HepG2 (cell line): Measurements from ENCODE around the gene IMPDH2. TPM values are rescaled to one million over a fixed set of nuclear protein-coding genes. Genes with fewer than 3 reads are reported as not detected.

Experiments
- ELF1 ChIP-seq: sonication (generic); formaldehyde crosslinking; IDR thresholded peaks from 2 replicates; pipeline ENCODE4 v1.4.0; 2020; ENCODE audit warnings: missing genetic modification reagents
- MAFF ChIP-seq: IDR thresholded peaks from 2 replicates; pipeline ENCODE4 v1.6.1; 2011; ENCODE audit warnings: low read depth, low read length, improper control_type of control experiment
- MYC ChIP-seq: sonication (generic); formaldehyde crosslinking; IDR thresholded peaks from 2 replicates; pipeline ENCODE4 v1.9.0; 2021; ENCODE audit warnings: missing genetic modification reagents, borderline replicate concordance
- RNF2 ChIP-seq: fragments of 450-650 bp; conservative IDR thresholded peaks from 2 replicates; pipeline ENCODE4 v1.6.1; 2016; ENCODE audit warnings: low read depth
- SKI ChIP-seq: fragments of 450-650 bp; IDR thresholded peaks from one replicate; pipeline ENCODE4 v1.6.1; 2018; ENCODE audit warnings: mild to moderate bottlenecking; ENCODE audit not compliant: partially characterized antibody
- SP5 ChIP-seq: IDR thresholded peaks from 2 replicates; pipeline ENCODE4 v1.6.1; 2016; ENCODE audit warnings: low read depth, borderline replicate concordance
- SRSF9 ChIP-seq: fragments of 200-400 bp; formaldehyde crosslinking; IDR thresholded peaks from 2 replicates; pipeline ENCODE4 v1.6.1; 2018; ENCODE audit warnings: borderline replicate concordance, mild to moderate bottlenecking, low read depth, low read length; ENCODE audit not compliant: insufficient read depth, poor library complexity, severe bottlenecking
- THYN1 ChIP-seq: sonication (generic); formaldehyde crosslinking; IDR thresholded peaks from 2 replicates; pipeline ENCODE4 v1.8.1; 2023; ENCODE audit warnings: low read depth, mild to moderate bottlenecking, moderate library complexity, missing genetic modification reagents, borderline replicate concordance
- WIZ ChIP-seq: sonication (generic); formaldehyde crosslinking; IDR thresholded peaks from 2 replicates; pipeline ENCODE4 v1.5.1; 2020; ENCODE audit warnings: mild to moderate bottlenecking, missing genetic modification reagents
- ZFP62 ChIP-seq: sonication (generic); formaldehyde crosslinking; IDR thresholded peaks from 2 replicates; pipeline ENCODE4 v1.4.0; 2020; ENCODE audit warnings: missing genetic modification reagents
- ZKSCAN5 ChIP-seq: sonication (generic); formaldehyde crosslinking; IDR thresholded peaks from 2 replicates; pipeline ENCODE4 v1.5.1; 2020; ENCODE audit warnings: mild to moderate bottlenecking, missing genetic modification reagents
- ZNF180 ChIP-seq: sonication (generic); formaldehyde crosslinking; IDR thresholded peaks from 2 replicates; pipeline ENCODE4 v1.4.0; 2020; ENCODE audit warnings: low read depth, missing genetic modification reagents, borderline replicate concordance
- ZNF253 ChIP-seq: sonication (generic); formaldehyde crosslinking; IDR thresholded peaks from 2 replicates; pipeline ENCODE4 v1.8.0; 2022; ENCODE audit warnings: mild to moderate bottlenecking, missing genetic modification reagents, borderline replicate concordance
- ZNF343 ChIP-seq: sonication (generic); formaldehyde crosslinking; IDR thresholded peaks from 2 replicates; pipeline ENCODE4 v1.4.0; 2020; ENCODE audit warnings: mild to moderate bottlenecking, missing genetic modification reagents
- ZNF556 ChIP-seq: sonication (generic); formaldehyde crosslinking; IDR thresholded peaks from 2 replicates; pipeline ENCODE4 v1.4.0; 2020; ENCODE audit warnings: mild to moderate bottlenecking, missing genetic modification reagents, borderline replicate concordance
- ZNF747 ChIP-seq: sonication (generic); formaldehyde crosslinking; IDR thresholded peaks from 2 replicates; pipeline ENCODE4 v1.8.1; 2023; ENCODE audit warnings: missing genetic modification reagents, mild to moderate bottlenecking, borderline replicate concordance
- ZNF773 ChIP-seq: sonication (generic); formaldehyde crosslinking; IDR thresholded peaks from 2 replicates; pipeline ENCODE4 v1.4.0; 2020; ENCODE audit warnings: missing genetic modification reagents, borderline replicate concordance
- polyA plus RNA-seq, 8 experiments: library from polyadenylated mRNA; depleted of rRNA in 3 of 8; stranded (reverse) in 7 of 8; unstranded in 1 of 8; fragments of >200 nt; fragmentation: Illumina TruSeq in 4 of 8; extraction: Trizol in 4 of 8; gene quantifications; 2 replicates each; pipeline versions ENCODE4 v1.2.1 to v1.2.3, GENCODE V29; 2011 to 2016; ENCODE audit warnings: low read depth in 4 of 8, missing spikeins in 1 of 8, mixed read lengths in 1 of 8; ENCODE audit not compliant: insufficient read depth in 1 of 8
- total RNA-seq, 5 experiments: library from RNA; depleted of rRNA; stranded (reverse); fragments of >200 nt; fragmentation: Illumina TruSeq; extraction: Trizol; gene quantifications; 2 replicates each; pipeline ENCODE4 v1.2.3, GENCODE V29; 2016; ENCODE audit warnings: low read depth in 1 of 5
- TF ChIP-seq, protein P1 (sequence below): sonication (generic); formaldehyde crosslinking; IDR thresholded peaks from 2 replicates; pipeline ENCODE4 v1.4.0; 2020; ENCODE audit warnings: missing genetic modification reagents, low read depth, mild to moderate bottlenecking, borderline replicate concordance
- TF ChIP-seq, protein P2 (sequence below): sonication (generic); formaldehyde crosslinking; IDR thresholded peaks from 2 replicates; pipeline ENCODE4 v1.4.0; 2020; ENCODE audit warnings: mild to moderate bottlenecking, missing genetic modification reagents
- TF ChIP-seq, protein P3 (sequence below): sonication (generic); formaldehyde crosslinking; IDR thresholded peaks from 2 replicates; pipeline ENCODE4 v1.4.0; 2020; ENCODE audit warnings: mild to moderate bottlenecking, missing genetic modification reagents
- TF ChIP-seq, protein P4 (sequence below): sonication (generic); formaldehyde crosslinking; IDR thresholded peaks from 2 replicates; pipeline ENCODE4 v1.4.0; 2020; ENCODE audit warnings: missing genetic modification reagents

IMPDH2 gene
- total and polyA plus RNA-seq, 2 of the 13 experiments (the other 11 are each of a cell fraction or from before 2014, with no cell fraction given), result 248 to 260 TPM

DNA sequence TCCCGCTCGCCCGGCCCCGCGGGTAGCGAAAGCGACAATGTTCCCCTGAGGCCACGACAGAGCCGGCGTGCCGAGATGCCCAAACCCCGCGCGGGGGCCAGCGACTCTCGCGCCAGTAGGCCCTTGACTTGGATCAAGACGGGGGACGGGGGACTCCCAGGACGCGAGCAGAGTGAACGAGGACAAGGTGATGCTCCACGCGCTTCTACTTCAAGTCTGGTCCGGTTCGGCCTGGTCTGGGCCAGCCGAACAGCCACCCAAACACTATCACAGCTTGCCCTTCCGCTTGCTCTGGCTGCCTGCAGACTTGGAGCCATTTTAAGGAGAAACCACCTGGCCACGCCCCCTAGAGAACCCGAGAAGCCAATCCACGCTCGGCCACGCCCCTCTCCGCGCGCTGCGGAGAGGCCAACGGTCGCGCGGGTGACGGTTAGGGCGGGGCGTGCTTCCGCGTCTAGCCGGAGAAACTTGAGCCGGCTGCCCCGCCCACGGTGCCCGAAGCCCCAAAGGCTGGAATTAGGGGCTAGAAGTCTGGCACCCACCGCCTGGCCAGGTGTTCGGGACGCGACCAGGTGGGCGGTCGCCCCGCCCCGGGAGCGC lies 7.9 kb downstream of the IMPDH2 start (continued):
- TF ChIP-seq ZNF180 (CRISPR knock-in tag) (0 out of 2 replicates have a peak, but pooled peaks have one; percentile 42), ELF1 (CRISPR knock-in tag) (peak; percentile 92), SRSF9 (no peak), ZNF747 (CRISPR knock-in tag) (no peak), ZFP62 (CRISPR knock-in tag) (no peak), SP5 (peak; percentile 68), THYN1 (CRISPR knock-in tag) (no peak), RNF2 (no peak; the same call in 1 of the 2 replicates), MYC (peak; percentile 77), ZNF343 (CRISPR knock-in tag) (no peak), WIZ (no peak), ZNF253 (CRISPR knock-in tag) (no peak), ZNF773 (no peak), ZNF556 (CRISPR knock-in tag) (no peak), MAFF (no peak), SKI (peak; percentile 46), ZKSCAN5 (CRISPR knock-in tag) (no peak)
- TF ChIP-seq, protein P1, sequence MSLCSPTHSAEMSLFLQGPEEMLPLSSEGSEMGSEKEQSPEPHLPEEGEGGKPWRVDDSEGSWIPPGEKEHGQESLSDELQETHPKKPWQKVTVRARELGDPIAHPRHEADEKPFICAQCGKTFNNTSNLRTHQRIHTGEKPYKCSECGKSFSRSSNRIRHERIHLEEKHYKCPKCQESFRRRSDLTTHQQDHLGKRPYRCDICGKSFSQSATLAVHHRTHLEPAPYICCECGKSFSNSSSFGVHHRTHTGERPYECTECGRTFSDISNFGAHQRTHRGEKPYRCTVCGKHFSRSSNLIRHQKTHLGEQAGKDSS, result peak; percentile 66; the same call in 1 of the 2 replicates
- TF ChIP-seq, protein P2, sequence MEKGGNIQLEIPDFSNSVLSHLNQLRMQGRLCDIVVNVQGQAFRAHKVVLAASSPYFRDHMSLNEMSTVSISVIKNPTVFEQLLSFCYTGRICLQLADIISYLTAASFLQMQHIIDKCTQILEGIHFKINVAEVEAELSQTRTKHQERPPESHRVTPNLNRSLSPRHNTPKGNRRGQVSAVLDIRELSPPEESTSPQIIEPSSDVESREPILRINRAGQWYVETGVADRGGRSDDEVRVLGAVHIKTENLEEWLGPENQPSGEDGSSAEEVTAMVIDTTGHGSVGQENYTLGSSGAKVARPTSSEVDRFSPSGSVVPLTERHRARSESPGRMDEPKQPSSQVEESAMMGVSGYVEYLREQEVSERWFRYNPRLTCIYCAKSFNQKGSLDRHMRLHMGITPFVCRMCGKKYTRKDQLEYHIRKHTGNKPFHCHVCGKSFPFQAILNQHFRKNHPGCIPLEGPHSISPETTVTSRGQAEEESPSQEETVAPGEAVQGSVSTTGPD (CRISPR knock-in tag), result no peak
- TF ChIP-seq, protein P3, sequence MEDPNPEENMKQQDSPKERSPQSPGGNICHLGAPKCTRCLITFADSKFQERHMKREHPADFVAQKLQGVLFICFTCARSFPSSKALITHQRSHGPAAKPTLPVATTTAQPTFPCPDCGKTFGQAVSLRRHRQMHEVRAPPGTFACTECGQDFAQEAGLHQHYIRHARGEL (CRISPR knock-in tag), result no peak
- TF ChIP-seq, protein P4, sequence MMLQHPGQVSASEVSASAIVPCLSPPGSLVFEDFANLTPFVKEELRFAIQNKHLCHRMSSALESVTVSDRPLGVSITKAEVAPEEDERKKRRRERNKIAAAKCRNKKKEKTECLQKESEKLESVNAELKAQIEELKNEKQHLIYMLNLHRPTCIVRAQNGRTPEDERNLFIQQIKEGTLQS (CRISPR knock-in tag), result no peak
